Glutamatergic neuron (in vitro differentiated cells): ENCODE data around the gene KLF3. TPM values are rescaled to one million over a fixed set of nuclear protein-coding genes. Genes with fewer than 3 reads are reported as not detected.

Experiments used
- DNase-seq: peaks from one replicate; pipeline ENCODE4 v3.0.0; 2022
- H3K27ac Mint-ChIP-seq: one replicate; pipeline ENCODE4 v1.8.0; 2020; ENCODE audit warnings: mild to moderate bottlenecking, mixed read lengths, inconsistent platforms; ENCODE audit not compliant: unreplicated experiment
- H3K27me3 Mint-ChIP-seq: one replicate; pipeline ENCODE4 v1.8.0; 2020; ENCODE audit warnings: mild to moderate bottlenecking, moderate library complexity, mixed read lengths, inconsistent platforms; ENCODE audit not compliant: unreplicated experiment
- H3K36me3 Mint-ChIP-seq: one replicate; pipeline ENCODE4 v1.8.0; 2020; ENCODE audit warnings: mild to moderate bottlenecking, mixed read lengths, inconsistent platforms; ENCODE audit not compliant: unreplicated experiment
- H3K4me1 Mint-ChIP-seq: one replicate; pipeline ENCODE4 v1.8.0; 2020; ENCODE audit warnings: mild to moderate bottlenecking, low read depth, mixed read lengths, inconsistent platforms; ENCODE audit not compliant: unreplicated experiment
- H3K4me3 Mint-ChIP-seq: one replicate; pipeline ENCODE4 v1.8.0; 2020; ENCODE audit warnings: mild to moderate bottlenecking, mixed read lengths, inconsistent platforms; ENCODE audit not compliant: unreplicated experiment
- H3K9me3 Mint-ChIP-seq: one replicate; pipeline ENCODE4 v1.8.0; 2020; ENCODE audit warnings: mild to moderate bottlenecking, moderate library complexity, mixed read lengths, inconsistent platforms; ENCODE audit not compliant: unreplicated experiment
- total RNA-seq: library from RNA; stranded (reverse); fragmentation: NEBNext Ultra II Directional; extraction: Animal tissue kit (Norgen Biotek cat#: 25700); gene quantifications from one replicate; pipeline ENCODE4 v1.2.1, GENCODE V29; 2021; ENCODE audit not compliant: unreplicated experiment
- TF ChIP-seq, protein P1 (sequence below): fragments of 200-600 bp; sonication (generic); IDR thresholded peaks from one replicate; pipeline ENCODE4 v1.5.0; 2021; ENCODE audit not compliant: partially characterized antibody, unreplicated experiment

Gene KLF3
- total RNA-seq, 1 donor from 2014 or later: 38.4 TPM

DNA sequence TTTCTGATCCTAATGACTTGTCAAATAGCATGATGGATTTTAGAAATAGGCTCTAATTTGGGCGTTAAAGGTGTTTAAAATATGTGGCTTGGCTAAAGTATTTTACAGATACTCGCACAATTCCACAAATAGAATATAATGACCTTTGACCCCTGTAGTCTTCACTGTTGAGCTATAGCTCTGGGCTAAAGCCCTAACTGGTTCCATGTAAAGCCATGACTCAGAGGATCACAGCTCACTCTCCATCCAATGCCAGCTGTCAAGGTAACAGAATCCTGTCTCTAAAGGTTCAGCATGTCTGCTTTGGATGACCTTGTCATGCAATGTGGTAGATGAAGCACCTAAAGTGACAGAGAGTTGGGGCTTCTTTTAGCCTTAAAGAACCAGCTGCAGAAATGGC is 76.3 kb downstream of the KLF3 start:
- Mint-ChIP-seq H3K9me3 (peaks cover 2% of the 10 kb centered on the region), H3K27me3 (peaks cover 2% of the 10 kb centered on the region), H3K4me1 (peaks cover 11% of the 10 kb centered on the region), H3K4me3 (no peak overlapping the region), H3K27ac (no peak overlapping the region), H3K36me3 (no peaks in the 10 kb centered on the region)
- DNase-seq: no peak
- TF ChIP-seq, protein P1, sequence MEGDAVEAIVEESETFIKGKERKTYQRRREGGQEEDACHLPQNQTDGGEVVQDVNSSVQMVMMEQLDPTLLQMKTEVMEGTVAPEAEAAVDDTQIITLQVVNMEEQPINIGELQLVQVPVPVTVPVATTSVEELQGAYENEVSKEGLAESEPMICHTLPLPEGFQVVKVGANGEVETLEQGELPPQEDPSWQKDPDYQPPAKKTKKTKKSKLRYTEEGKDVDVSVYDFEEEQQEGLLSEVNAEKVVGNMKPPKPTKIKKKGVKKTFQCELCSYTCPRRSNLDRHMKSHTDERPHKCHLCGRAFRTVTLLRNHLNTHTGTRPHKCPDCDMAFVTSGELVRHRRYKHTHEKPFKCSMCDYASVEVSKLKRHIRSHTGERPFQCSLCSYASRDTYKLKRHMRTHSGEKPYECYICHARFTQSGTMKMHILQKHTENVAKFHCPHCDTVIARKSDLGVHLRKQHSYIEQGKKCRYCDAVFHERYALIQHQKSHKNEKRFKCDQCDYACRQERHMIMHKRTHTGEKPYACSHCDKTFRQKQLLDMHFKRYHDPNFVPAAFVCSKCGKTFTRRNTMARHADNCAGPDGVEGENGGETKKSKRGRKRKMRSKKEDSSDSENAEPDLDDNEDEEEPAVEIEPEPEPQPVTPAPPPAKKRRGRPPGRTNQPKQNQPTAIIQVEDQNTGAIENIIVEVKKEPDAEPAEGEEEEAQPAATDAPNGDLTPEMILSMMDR: no peak

DNA sequence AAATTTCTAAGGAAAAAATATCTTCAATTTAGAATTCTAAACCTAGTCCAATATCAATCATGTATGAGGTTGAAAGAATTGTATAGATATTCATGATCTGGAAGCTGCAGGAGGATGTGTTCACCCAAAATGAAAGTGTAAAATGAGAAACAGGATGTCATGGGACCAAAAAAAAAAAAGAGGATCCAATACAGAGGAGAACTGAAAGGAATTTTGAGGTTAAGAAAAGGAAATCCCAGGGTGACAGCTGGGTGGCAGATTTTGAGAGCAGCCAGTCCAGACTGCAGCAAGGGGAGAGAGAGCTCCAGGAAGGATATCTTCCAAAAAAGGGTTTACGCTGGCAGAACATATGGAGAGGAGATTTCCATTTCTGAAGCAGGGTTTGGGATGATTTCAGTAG is 79.9 kb downstream of the KLF3 start:
- Mint-ChIP-seq H3K4me3 (peak overlapping the region; percentile 26), H3K27ac (peak overlapping the region; percentile 56), H3K36me3 (peaks cover 18% of the 10 kb centered on the region), H3K4me1 (peaks cover 11% of the 10 kb centered on the region), H3K27me3 (peaks cover 4% of the 10 kb centered on the region), H3K9me3 (peaks cover 5% of the 10 kb centered on the region)
- no peak for DNase-seq
- TF ChIP-seq, protein P1: no peak

DNA sequence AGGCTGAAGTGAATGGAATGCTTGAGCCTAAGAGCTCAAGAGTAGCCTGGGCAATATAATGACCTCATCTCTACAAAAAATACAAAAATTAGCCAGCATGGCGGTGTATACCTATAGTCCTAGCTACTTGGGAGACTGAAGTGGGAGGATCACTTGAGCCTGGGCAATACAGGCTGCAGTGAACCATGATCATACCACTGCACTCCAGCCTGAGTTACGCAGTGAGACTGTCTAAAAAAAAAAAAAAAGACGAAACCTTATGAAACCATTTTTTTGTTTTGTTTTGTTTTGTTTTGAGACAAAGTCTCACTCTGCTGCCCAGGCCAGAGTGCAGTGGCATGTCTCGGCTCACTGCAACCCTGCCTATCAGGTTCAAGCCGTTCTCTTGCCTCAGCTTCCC is 81.9 kb downstream of the KLF3 start:
- peaks cover 20% of the 10 kb centered on the region for H3K36me3 Mint-ChIP-seq
- no peak for DNase-seq
- H3K27me3 Mint-ChIP-seq: peaks cover 4% of the 10 kb centered on the region
- no peak overlapping the region for H3K27ac Mint-ChIP-seq
- peaks cover 7% of the 10 kb centered on the region for H3K9me3 Mint-ChIP-seq
- no peak overlapping the region for H3K4me3 Mint-ChIP-seq
- peaks cover 7% of the 10 kb centered on the region for H3K4me1 Mint-ChIP-seq
- TF ChIP-seq, protein P1: no peak

DNA sequence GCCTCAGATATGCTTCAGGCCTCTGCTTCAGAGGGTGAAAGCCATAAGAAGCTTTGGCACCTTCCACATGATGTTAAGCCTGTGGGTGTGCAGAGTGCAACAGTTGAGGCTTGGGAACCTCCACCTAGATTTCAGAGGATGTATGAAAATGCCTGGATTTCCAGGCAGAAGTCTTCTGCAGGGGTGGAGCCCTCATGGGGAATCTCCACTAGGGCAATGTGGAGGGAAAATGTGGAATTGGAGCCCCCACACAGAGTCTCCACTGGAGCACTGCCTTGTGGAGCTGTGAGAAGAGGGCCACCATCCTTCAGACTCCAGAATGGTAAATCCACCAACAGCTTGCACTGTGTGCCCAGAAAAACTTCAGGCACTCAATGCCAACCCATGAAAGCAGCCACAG is 83.6 kb downstream of the KLF3 start:
- Mint-ChIP-seq H3K4me1 (peaks cover 13% of the 10 kb centered on the region), H3K27ac (no peak overlapping the region), H3K4me3 (no peak overlapping the region), H3K27me3 (peaks cover 4% of the 10 kb centered on the region), H3K9me3 (peaks cover 9% of the 10 kb centered on the region), H3K36me3 (peaks cover 20% of the 10 kb centered on the region)
- no peak for DNase-seq
- TF ChIP-seq, protein P1: no peak

DNA sequence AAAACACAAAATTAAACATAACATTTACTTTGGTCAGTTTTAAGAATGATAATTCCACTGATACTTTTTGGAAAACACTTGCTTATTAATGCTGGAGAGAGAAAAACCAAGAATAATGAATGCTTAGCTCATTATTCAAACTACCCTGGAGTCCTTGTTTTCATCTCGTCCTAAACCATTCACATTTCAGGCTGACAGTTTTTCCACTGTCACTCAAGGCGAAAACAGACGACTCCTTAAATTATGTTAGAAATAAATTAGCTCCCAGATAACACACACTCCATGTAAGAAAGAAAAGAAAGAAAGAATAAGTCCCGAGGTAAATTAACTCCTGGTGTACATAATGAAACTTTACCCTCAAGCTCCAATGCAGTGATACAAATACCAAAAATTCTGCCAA is 85.3 kb downstream of the KLF3 start:
- no peak overlapping the region for H3K27ac Mint-ChIP-seq

More for the DNA sequence above, 85.3 kb downstream of the KLF3 start:
- Mint-ChIP-seq H3K4me3 (no peak overlapping the region), H3K36me3 (peaks cover 20% of the 10 kb centered on the region), H3K27me3 (peaks cover 1% of the 10 kb centered on the region), H3K4me1 (peaks cover 6% of the 10 kb centered on the region), H3K9me3 (peaks cover 7% of the 10 kb centered on the region)
- no peak for DNase-seq
- TF ChIP-seq, protein P1: no peak

Other genes starting within 250 kb of the KLF3 start
- not detected for gene TLR10, start 118.8 kb downstream of the KLF3 start, total RNA-seq
- not detected for gene TLR1, start 140.6 kb downstream of the KLF3 start, total RNA-seq
- not detected for gene TLR6, start 192.6 kb downstream of the KLF3 start, total RNA-seq
- 1.0 TPM for gene FAM114A1, start 203.6 kb downstream of the KLF3 start, total RNA-seq